HG03280 (cell line): ENCODE data around the gene DAPK1.

ENCODE experiments used
- ATAC-seq: cut with Tn5 transposase; IDR thresholded peaks from one replicate; pipeline ENCODE4 v1.9.1; 2021; ENCODE audit warnings: mild to moderate bottlenecking, moderate library complexity; ENCODE audit not compliant: unreplicated experiment

Gene DAPK1

DNA sequence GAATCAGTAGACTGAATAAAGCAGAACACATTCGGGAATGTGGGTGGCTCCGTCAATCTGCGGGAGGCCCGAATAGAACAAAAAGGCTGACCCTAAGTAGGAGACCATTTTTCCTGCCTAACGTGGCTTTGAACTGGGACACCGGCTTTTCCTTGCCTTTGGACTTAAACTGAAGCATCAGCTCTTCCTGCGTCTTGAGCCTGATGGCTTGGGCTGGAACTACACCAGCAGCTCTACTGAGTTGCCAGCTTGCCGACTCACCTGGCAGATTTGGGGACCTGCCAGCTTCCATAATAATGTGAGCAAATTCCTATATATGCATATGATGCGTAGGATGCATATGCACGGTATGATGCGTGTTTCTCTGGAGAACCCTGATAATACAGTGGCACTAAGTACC lies 111.3 kb downstream of the DAPK1 start:
- ATAC-seq = no peak

DNA sequence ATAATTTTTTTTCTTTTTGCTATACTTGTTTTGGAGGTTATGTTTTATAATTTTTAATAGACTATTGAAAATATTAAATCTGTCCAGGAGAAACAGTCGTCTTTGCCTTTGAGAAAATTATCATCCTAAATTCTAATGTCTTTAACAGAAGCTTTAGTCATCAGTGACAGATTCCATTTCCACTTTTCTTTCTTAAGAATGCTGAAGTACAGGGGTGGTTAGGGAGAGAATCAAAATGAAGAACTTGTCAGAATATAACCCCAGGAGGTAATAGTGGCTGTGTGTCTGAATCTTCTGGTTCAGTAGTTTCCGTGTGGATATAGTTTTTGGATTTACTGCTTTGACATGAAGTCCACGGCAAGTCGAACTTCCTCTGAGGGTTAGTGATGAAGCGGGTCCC lies 111.8 kb downstream of the DAPK1 start:
- ATAC-seq = no peak

DNA sequence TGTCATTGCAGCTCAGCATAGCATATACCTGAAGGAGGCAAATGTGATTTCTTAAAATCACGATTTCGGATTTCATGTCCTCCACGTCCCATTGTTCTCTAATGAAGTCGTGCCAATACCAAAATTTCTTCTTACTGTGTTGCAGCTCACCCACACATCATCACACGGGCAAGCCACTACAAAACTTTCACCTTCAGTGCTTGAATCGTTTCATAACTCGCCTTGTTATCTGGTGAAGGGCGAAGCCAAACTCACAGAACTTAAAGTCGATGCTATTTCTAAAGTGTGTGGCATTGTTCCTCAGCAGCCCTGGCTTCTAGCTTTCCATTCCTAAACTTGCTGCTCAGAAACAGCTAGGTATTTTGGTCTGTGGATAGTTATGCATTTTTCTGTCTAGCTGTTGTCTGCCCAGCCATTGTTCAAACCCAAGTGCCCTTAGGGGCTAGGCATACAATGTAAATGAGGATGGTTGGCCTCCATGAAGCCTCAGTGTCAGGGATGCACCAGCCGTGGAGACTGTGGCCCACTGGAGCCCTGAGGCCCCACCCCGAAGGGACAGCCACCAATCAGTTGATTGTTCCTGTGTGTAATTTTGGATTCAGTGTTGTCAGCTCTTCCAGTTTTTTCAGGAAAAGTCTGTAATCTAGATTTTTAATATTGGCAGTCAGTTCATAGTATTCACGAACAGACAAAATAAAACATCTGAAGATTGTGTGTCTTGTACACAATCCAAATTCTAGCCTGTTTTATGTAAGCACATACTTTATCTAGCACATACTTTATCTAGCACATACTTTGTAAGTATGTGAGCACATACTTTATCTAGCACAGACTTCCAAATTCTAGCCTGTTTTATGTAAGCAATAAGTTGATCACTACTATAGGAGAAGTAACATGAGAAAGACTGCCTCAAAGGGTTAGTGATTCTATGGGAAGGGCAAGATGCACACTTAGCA lies 112.8 kb downstream of the DAPK1 start:
- ATAC-seq = no peak

DNA sequence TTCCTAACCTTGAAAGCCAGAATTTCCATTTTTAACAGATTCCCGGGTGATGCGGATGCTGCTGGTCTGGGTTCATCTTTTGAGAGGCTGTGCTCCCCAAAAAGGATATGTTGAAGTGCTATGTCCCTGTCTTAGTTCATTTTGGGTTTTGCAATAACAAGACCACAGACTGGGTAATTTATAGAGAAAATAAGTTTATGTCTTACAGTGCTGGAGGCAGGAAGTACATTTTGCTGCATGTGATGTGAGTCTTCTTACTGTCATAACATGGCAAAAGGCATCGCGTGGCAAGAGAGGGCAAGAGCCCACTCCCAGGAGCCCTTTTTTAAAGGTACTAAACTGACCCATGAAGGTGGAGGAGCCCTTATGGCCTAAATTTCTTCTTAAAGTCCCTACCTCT lies 114.1 kb downstream of the DAPK1 start:
- ATAC-seq = no peak

DNA sequence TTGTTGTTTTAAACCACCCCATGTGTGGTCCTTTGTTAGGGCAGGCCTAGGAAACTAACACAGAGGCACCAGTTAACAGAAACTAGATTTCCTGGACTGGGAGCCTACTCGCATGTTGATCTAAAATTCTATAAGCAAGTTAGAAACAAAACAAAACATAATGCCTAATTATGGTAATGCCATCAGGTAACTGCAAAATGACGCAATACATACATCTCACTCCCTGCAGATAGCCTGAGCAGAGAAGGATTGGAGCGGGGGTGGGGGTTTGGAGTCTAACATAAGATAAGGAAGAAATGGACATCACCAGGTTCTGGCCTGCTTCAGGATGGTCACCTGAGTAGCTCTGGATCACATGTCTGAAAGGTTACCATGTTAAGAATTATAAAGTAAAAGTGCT lies 114.9 kb downstream of the DAPK1 start:
- ATAC-seq = no peak

GRCh38 chr9:87613265-87614111 lies 115.8 kb downstream of the DAPK1 start:
- no peak for ATAC-seq

- ATAC-seq = no peak
These were observed 116.7 kb downstream of the DAPK1 start for GRCh38 chr9:87614397-87614796.

DNA sequence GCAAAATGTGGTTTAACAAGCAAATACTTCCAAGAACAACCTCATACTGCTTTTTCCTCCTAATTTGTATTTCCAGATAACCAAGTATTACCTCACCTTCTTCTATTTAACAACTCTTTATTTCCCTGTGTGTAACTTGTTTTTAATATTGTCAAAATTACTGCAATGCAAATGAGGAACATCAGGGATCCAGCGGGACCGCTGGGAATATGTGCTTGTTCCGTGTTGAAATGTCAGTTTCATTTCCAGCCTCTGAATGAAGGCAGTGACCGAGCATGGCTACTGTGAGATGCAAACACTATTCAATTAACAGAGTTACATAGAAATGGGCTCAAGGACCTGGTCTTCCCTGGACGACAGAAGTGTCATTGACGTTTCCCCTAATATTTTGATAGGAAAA lies 117.5 kb downstream of the DAPK1 start:
- ATAC-seq = no peak

DNA sequence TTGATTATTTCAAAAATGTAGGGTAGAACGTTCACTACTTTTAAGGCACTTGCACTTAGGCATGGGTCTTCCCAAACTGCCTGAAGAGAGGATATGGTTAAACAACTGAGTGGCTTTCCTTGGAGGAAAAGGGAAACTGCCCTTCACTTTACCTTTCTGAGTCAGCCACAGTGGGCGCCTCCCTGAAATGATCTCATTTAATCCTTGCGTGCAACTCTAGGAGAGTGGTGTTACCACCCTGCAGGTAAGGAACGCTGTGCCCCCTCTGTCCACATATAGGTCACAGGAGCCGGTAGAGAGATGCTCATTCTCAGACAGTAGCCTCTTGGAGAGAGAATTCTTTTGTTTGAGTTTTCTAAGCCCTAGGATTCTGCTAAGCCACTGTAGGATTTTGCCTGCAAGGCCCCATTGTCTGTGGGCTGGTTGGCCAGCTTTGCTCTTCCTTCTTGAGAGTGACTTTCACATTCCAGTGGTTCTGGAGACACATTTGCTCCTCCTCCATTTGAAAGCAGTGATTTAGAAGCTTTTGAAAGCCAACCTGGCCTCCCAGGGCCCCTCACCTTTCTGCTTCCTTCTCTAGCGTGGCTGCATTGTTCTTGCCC lies 118.0 kb downstream of the DAPK1 start:
- no peak for ATAC-seq

- ATAC-seq = no peak
These were observed 120.6 kb downstream of the DAPK1 start for GRCh38 chr9:87618226-87618625.

GRCh38 chr9:87618931-87619330 lies 121.3 kb downstream of the DAPK1 start:
- ATAC-seq = no peak

- ATAC-seq = no peak
These were observed 121.7 kb downstream of the DAPK1 start for GRCh38 chr9:87619346-87619745.

DNA sequence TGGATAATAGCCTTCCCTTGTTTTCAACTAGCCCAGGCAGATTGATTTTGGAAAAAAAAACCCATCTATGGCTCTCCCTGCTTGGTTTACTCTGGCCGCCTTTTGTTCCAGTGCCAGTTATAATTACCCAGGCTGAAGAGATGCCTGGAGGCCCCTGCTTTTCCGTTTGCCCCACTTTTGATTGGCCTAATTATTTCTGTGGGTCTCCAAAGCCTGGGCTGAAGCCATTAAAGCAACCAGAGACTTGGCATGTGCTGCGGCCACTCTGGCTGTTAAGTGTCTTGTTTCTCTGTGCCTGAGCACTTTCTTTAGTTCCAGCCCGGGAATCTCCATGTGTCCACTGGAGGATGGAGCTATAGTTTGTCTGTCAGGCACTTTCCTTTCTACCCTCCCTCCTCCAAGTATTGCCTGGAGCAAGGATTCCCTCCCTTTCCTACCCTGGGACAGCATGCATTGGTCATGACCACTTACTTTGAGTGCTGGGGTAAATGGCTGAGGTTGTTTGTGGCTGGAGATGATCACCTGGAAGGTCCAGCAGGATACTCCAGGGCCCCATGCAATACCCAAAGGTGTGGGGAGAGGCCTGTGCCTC lies 123.2 kb downstream of the DAPK1 start:
- ATAC-seq = no peak

DNA sequence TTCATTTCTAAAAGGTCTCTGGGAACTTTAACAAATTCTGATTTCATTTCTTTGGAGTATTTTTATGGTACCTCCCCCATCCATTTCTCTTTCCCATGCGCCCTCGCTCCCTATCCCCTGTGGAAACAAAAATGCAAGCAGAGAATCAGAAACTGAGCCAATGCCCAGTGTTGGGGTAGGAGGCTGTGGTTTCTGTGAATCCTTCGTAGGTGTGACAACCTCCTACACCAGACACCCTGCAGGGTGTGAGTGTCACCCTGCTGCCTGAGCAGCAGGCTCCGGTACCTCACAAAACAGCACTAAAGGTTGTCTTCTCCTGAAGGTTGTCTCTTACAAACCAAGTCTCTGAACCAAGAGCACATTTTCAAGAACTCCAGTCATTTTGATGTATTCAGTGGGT lies 124.4 kb downstream of the DAPK1 start:
- ATAC-seq = no peak

GRCh38 chr9:87622923-87623322 lies 125.3 kb downstream of the DAPK1 start:
- no peak for ATAC-seq

DNA sequence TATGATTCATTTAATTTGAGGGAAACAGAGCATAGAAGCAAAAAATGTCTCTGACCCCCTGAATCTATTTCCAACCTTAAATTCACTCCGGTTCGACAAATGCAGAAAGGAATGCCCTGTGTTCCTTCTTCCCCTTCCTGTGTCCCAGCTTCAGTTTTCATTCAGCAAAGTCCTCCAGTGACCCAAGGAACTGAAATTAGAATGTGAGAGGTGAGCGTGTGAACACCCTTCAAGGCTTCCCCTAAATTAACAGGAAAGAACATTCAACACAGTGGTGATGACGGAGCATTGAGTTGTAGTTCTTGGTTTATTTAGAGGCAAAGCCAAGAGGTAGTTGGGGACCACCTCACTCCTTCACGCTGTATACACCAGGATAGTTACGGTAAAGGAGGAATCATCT lies 130.7 kb downstream of the DAPK1 start:
- no peak for ATAC-seq

DNA sequence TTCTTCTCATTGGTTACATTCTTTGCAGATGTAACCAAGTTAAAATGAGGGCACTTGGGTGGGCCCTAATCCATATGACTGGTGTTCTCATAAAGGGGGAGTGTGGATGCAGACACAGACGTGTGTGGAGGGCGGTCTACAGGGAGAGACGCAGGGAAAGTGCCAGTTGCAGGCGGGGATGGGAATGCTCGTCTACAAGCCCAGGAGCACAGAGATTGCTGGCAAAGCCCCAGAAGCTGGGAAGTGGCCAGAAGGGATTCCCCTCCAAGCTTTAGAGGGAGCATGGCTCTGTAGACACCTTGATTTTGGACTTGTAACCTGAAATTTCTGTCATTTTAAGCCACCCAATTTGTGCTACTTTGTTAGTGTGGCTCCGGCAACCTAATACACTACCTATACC lies 131.4 kb downstream of the DAPK1 start:
- ATAC-seq = no peak

DNA sequence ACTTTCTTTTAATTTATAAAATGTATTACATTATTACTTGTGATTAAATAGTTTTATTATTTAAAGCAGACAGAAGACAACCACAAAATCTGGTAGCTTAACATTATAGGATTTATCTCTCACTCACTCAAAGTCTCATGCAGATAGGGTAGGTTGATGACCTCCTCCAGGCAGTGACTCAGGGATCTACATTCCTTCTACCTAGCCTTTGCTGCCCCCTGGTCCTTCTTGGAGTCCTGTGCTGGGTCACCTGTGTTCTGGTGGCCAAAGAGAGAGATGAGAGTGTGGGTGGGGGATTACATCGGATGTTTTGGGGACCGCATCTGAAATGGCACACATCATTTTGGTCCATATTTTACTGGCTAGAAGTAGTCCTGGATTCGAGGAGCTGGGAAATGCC lies 132.6 kb downstream of the DAPK1 start:
- no peak for ATAC-seq

DNA sequence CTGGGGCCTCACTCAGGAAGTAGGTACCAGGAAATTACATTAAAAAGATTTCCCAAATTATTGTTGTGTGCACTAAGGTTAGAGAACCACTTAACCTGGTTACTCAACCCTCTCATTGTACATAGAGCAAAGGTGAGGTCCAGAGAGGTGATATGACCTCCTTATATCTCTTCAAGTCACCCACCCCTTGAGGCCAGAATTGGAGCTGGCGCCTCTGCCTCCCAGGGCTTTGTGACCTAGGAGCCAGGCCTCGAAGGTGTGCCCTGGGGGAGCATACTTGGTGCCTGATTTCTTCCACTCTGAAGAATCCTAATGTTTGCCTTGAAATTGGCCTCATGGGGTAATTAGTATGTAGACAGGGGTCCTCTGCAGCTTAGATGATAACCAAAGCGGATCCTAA lies 133.2 kb downstream of the DAPK1 start:
- no peak for ATAC-seq

- ATAC-seq = no peak
These were observed 138.2 kb downstream of the DAPK1 start for GRCh38 chr9:87635656-87636501.
